WTC11 (cell line): ENCODE results near the gene NDUFS6. TPM values are rescaled to one million over a fixed set of nuclear protein-coding genes. Genes with fewer than 3 reads are reported as not detected.
"Not testable (repeated sequence)": the region's sequence is repeated elsewhere in the genome, so short reads cannot be mapped to it uniquely, and the experiment has no call there.

Experiments used
- ATAC-seq: fragments of 200-7000 bp; cut with Tn5 transposase; 2 replicates; pipeline ENCODE4 v1.10.0; 2021; ENCODE audit warnings: mild to moderate bottlenecking, moderate library complexity
- CTCF ChIA-PET: fragments of 300-600 bp; sonication (Branson Sonifier 250); formaldehyde crosslinking; loops from one replicate; lab custom pipeline; 2021; ENCODE audit warnings: antibody characterized with exemption; lab: Charles Lee
- POLR2A ChIA-PET: fragments of 350-600 bp; sonication (Branson Sonifier 250); formaldehyde crosslinking; loops from one replicate; lab custom pipeline; 2021; ENCODE audit warnings: antibody characterized with exemption; lab: Charles Lee
- DNase-seq: peaks from one replicate; pipeline ENCODE4 v3.0.0; 2021; ENCODE audit warnings: low spot score
- H3K27ac Mint-ChIP-seq: 2 replicates; pipeline ENCODE4 v1.8.0; 2021; ENCODE audit warnings: mixed read lengths
- H3K27me3 Mint-ChIP-seq: 2 replicates; pipeline ENCODE4 v1.8.0; 2021; ENCODE audit warnings: low read depth, mild to moderate bottlenecking, moderate library complexity, mixed read lengths
- H3K36me3 Mint-ChIP-seq: 2 replicates; pipeline ENCODE4 v1.8.0; 2021; ENCODE audit warnings: mixed read lengths
- H3K4me1 Mint-ChIP-seq: 2 replicates; pipeline ENCODE4 v1.8.0; 2022; ENCODE audit warnings: mixed read lengths
- H3K4me3 Mint-ChIP-seq: 2 replicates; pipeline ENCODE4 v1.8.0; 2021; ENCODE audit warnings: mild to moderate bottlenecking, moderate library complexity, mixed read lengths
- H3K9me3 Mint-ChIP-seq: 2 replicates; pipeline ENCODE4 v1.8.0; 2021; ENCODE audit warnings: mixed read lengths
- ATF1 ChIP-seq: sonication (generic); formaldehyde crosslinking; IDR thresholded peaks from 2 replicates; pipeline ENCODE4 v1.8.1; 2023; ENCODE audit warnings: mild to moderate bottlenecking, moderate library complexity, missing genetic modification reagents
- ESRRA ChIP-seq: sonication (generic); formaldehyde crosslinking; IDR thresholded peaks from 2 replicates; pipeline ENCODE4 v1.8.1; 2022; ENCODE audit warnings: mild to moderate bottlenecking, missing genetic modification reagents, borderline replicate concordance
- SOX15 ChIP-seq: fragments of 250-450 bp; sonication (Bioruptor Pico); IDR thresholded peaks from 2 replicates; pipeline ENCODE4 v1.9.0; 2021; ENCODE audit warnings: mild to moderate bottlenecking
- SP1 ChIP-seq: sonication (generic); formaldehyde crosslinking; conservative IDR thresholded peaks from 2 replicates; pipeline ENCODE4 v1.8.1; 2022; ENCODE audit warnings: missing genetic modification reagents
- TCF7 ChIP-seq: sonication (generic); formaldehyde crosslinking; IDR thresholded peaks from 2 replicates; pipeline ENCODE4 v1.8.0; 2022; ENCODE audit warnings: mild to moderate bottlenecking, low read depth, missing genetic modification reagents, moderate library complexity
- TEAD1 ChIP-seq: sonication (generic); formaldehyde crosslinking; IDR thresholded peaks from 2 replicates; pipeline ENCODE4 v1.8.0; 2022; ENCODE audit warnings: mild to moderate bottlenecking, missing genetic modification reagents
- ZNF219 ChIP-seq: sonication (generic); formaldehyde crosslinking; IDR thresholded peaks from 2 replicates; pipeline ENCODE4 v1.8.0; 2023; ENCODE audit warnings: missing genetic modification reagents, mild to moderate bottlenecking, borderline replicate concordance
- ZNF232 ChIP-seq: sonication (generic); formaldehyde crosslinking; IDR thresholded peaks from 2 replicates; pipeline ENCODE4 v1.8.0; 2022; ENCODE audit warnings: mild to moderate bottlenecking, missing genetic modification reagents
- ZNF396 ChIP-seq: fragments of 250-450 bp; sonication (Bioruptor Pico); IDR thresholded peaks from 2 replicates; pipeline ENCODE4 v1.8.0; 2021; ENCODE audit warnings: mild to moderate bottlenecking, moderate library complexity, borderline replicate concordance
- ZNF671 ChIP-seq: fragments of 250-450 bp; sonication (Bioruptor Pico); IDR thresholded peaks from 2 replicates; pipeline ENCODE4 v1.8.0; 2021; ENCODE audit warnings: mild to moderate bottlenecking
- total RNA-seq: library from RNA; stranded (reverse); gene quantifications from 3 replicates; pipeline ENCODE4 v1.2.3, GENCODE V29; 2021
- TF ChIP-seq, protein P1 (sequence below): fragments of 200-600 bp; IDR thresholded peaks from 2 replicates; pipeline ENCODE4 v1.8.0; 2022; ENCODE audit warnings: antibody characterized with exemption
- TF ChIP-seq, protein P2 (sequence below): sonication (generic); formaldehyde crosslinking; IDR thresholded peaks from 2 replicates; pipeline ENCODE4 v1.8.0; 2023; ENCODE audit warnings: missing genetic modification reagents
- TF ChIP-seq, protein P3 (sequence below): sonication (generic); formaldehyde crosslinking; conservative IDR thresholded peaks from 2 replicates; pipeline ENCODE4 v1.8.1; 2022; ENCODE audit warnings: mild to moderate bottlenecking, missing genetic modification reagents
- TF ChIP-seq, protein P4 (sequence below): sonication (generic); formaldehyde crosslinking; IDR thresholded peaks from 2 replicates; pipeline ENCODE4 v1.8.0; 2022; ENCODE audit warnings: mild to moderate bottlenecking, missing genetic modification reagents
- TF ChIP-seq, protein P5 (sequence below): fragments of 250-450 bp; sonication (Bioruptor Pico); IDR thresholded peaks from 2 replicates; pipeline ENCODE4 v1.9.0; 2021; ENCODE audit warnings: mild to moderate bottlenecking, borderline replicate concordance
- TF ChIP-seq, protein P6 (sequence below): fragments of 250-450 bp; sonication (Bioruptor Pico); IDR thresholded peaks from 2 replicates; pipeline ENCODE4 v2.1.2; 2022; ENCODE audit warnings: mild to moderate bottlenecking, moderate library complexity

Gene NDUFS6
- total RNA-seq, 1 experiment from 2014 or later, result 84.3 TPM

DNA sequence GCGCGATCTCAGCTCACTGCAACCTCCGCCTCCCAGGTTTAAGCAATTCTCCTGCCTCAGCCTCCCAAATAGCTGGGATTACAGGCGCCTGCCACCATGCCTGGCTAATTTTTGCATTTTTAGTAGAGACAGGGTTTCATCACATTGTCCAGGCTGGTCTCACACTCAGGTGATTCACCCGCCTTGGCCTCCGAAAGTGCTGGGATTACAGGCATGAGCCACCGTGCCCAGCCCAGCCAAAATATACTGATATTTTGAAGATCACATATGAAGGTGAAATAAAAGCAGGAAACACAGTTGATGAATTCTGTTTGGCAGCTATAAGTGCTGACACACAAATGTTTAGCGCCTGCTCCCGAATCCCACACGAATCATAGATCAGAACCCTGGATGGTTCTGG, 42.6 kb downstream of the NDUFS6 start:
- POLR2A ChIA-PET, H3K4me1 Mint-ChIP-seq, ATAC-seq, H3K9me3 Mint-ChIP-seq, DNase-seq, H3K4me3 Mint-ChIP-seq, H3K36me3 Mint-ChIP-seq, H3K27ac Mint-ChIP-seq: not testable (repeated sequence)
- CTCF ChIA-PET, result interaction anchor here (0.8 kb wide), 1 partner anchor 19 kb away, joined by 3 read pairs; no protein-coding TSS in a partner anchor
- peaks cover 24% of the 10 kb centered on the region for H3K27me3 Mint-ChIP-seq

DNA sequence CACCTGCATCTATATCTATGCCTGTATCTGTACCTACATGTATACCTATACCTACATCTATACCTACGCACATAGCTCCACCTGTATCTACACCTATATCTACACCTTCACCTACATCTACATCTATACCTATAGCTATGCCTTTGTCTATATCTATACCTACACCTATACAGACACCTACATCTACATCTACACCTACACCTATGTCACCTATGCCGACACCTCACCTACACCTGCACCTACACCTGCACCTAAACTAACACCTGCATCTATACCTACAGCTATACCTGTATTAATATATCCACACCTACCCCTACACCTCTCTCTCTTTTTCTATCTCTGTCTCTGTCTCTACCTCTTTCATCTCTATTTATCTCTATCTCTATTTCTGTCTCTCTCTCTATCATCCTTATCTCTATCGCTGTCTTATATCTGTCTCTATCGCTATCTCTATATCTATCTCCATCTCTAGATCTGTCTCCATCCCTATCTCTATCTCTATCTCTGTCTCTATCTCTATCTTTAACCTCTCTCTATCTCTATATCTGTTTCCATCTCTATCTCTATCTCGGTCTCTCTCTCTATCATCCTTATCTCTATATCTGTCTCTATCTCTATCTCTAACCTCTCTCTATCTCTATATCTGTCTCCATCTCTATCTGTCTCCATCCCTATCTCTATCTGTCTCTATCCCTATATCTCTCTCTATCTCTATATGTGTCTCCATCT, 43.7 kb downstream of the NDUFS6 start:
- peaks cover 7% of the 10 kb centered on the region for H3K4me1 Mint-ChIP-seq
- H3K4me3 Mint-ChIP-seq, result no peak overlapping the region
- no peak for ATAC-seq
- H3K27ac Mint-ChIP-seq, result no peak overlapping the region
- no peak for DNase-seq
- H3K9me3 Mint-ChIP-seq, result no peaks in the 10 kb centered on the region
- CTCF ChIA-PET, result no interaction called here
- peaks cover 35% of the 10 kb centered on the region for H3K27me3 Mint-ChIP-seq
- TF ChIP-seq SP1, result no peak
- TF ChIP-seq, protein P1, sequence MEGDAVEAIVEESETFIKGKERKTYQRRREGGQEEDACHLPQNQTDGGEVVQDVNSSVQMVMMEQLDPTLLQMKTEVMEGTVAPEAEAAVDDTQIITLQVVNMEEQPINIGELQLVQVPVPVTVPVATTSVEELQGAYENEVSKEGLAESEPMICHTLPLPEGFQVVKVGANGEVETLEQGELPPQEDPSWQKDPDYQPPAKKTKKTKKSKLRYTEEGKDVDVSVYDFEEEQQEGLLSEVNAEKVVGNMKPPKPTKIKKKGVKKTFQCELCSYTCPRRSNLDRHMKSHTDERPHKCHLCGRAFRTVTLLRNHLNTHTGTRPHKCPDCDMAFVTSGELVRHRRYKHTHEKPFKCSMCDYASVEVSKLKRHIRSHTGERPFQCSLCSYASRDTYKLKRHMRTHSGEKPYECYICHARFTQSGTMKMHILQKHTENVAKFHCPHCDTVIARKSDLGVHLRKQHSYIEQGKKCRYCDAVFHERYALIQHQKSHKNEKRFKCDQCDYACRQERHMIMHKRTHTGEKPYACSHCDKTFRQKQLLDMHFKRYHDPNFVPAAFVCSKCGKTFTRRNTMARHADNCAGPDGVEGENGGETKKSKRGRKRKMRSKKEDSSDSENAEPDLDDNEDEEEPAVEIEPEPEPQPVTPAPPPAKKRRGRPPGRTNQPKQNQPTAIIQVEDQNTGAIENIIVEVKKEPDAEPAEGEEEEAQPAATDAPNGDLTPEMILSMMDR, result no peak
- TF ChIP-seq ESRRA (CRISPR knock-in tag), result no peak
- TF ChIP-seq, protein P2, sequence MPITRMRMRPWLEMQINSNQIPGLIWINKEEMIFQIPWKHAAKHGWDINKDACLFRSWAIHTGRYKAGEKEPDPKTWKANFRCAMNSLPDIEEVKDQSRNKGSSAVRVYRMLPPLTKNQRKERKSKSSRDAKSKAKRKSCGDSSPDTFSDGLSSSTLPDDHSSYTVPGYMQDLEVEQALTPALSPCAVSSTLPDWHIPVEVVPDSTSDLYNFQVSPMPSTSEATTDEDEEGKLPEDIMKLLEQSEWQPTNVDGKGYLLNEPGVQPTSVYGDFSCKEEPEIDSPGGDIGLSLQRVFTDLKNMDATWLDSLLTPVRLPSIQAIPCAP (CRISPR knock-in tag), result no peak
- no peak for TF ChIP-seq ZNF232 (CRISPR knock-in tag)
- TF ChIP-seq, protein P3, sequence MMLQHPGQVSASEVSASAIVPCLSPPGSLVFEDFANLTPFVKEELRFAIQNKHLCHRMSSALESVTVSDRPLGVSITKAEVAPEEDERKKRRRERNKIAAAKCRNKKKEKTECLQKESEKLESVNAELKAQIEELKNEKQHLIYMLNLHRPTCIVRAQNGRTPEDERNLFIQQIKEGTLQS (CRISPR knock-in tag), result no peak
- no peak for TF ChIP-seq ZNF219 (CRISPR knock-in tag)
- TF ChIP-seq, protein P4, sequence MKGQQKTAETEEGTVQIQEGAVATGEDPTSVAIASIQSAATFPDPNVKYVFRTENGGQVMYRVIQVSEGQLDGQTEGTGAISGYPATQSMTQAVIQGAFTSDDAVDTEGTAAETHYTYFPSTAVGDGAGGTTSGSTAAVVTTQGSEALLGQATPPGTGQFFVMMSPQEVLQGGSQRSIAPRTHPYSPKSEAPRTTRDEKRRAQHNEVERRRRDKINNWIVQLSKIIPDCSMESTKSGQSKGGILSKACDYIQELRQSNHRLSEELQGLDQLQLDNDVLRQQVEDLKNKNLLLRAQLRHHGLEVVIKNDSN (CRISPR knock-in tag), result no peak
- TF ChIP-seq TEAD1 (CRISPR knock-in tag), result no peak
- TF ChIP-seq, protein P5, sequence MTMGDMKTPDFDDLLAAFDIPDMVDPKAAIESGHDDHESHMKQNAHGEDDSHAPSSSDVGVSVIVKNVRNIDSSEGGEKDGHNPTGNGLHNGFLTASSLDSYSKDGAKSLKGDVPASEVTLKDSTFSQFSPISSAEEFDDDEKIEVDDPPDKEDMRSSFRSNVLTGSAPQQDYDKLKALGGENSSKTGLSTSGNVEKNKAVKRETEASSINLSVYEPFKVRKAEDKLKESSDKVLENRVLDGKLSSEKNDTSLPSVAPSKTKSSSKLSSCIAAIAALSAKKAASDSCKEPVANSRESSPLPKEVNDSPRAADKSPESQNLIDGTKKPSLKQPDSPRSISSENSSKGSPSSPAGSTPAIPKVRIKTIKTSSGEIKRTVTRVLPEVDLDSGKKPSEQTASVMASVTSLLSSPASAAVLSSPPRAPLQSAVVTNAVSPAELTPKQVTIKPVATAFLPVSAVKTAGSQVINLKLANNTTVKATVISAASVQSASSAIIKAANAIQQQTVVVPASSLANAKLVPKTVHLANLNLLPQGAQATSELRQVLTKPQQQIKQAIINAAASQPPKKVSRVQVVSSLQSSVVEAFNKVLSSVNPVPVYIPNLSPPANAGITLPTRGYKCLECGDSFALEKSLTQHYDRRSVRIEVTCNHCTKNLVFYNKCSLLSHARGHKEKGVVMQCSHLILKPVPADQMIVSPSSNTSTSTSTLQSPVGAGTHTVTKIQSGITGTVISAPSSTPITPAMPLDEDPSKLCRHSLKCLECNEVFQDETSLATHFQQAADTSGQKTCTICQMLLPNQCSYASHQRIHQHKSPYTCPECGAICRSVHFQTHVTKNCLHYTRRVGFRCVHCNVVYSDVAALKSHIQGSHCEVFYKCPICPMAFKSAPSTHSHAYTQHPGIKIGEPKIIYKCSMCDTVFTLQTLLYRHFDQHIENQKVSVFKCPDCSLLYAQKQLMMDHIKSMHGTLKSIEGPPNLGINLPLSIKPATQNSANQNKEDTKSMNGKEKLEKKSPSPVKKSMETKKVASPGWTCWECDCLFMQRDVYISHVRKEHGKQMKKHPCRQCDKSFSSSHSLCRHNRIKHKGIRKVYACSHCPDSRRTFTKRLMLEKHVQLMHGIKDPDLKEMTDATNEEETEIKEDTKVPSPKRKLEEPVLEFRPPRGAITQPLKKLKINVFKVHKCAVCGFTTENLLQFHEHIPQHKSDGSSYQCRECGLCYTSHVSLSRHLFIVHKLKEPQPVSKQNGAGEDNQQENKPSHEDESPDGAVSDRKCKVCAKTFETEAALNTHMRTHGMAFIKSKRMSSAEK (CRISPR knock-in tag), result no peak
- no peak for TF ChIP-seq ZNF396
- TF ChIP-seq ZNF671, result no peak
- no peak for TF ChIP-seq ATF1 (CRISPR knock-in tag)
- TF ChIP-seq, protein P6, sequence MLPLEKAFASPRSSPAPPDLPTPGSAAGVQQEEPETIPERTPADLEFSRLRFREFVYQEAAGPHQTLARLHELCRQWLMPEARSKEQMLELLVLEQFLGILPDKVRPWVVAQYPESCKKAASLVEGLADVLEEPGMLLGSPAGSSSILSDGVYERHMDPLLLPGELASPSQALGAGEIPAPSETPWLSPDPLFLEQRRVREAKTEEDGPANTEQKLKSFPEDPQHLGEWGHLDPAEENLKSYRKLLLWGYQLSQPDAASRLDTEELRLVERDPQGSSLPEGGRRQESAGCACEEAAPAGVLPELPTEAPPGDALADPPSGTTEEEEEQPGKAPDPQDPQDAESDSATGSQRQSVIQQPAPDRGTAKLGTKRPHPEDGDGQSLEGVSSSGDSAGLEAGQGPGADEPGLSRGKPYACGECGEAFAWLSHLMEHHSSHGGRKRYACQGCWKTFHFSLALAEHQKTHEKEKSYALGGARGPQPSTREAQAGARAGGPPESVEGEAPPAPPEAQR (CRISPR knock-in tag), result no peak
- no peak for TF ChIP-seq SOX15 (CRISPR knock-in tag)
- no peak for TF ChIP-seq TCF7
- no peaks in the 10 kb centered on the region for H3K36me3 Mint-ChIP-seq
- POLR2A ChIA-PET, result no interaction called here
